ENCODE results near the gene VPS13D.

DNA sequence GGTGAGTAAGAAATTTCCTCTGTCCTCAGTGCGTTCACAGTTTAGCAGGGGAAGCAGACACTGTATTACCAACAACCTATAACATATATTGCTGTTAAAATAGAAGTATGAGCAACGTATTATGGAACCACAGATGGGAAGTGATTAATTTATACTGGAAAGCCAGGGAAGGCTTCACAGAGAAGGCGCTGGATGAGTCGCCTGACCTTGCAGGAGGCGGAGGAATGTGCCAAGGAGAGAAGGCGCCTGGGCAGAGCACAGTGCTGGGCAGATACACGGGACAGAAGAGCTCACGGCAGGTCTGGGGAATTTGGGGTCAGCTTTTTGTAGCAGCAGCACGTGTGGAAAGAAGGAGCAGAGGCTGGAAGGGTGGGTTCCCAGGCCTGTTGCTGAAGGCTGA, 271.8 kb downstream of the VPS13D start:
- TF ChIP-seq, protein P1, sequence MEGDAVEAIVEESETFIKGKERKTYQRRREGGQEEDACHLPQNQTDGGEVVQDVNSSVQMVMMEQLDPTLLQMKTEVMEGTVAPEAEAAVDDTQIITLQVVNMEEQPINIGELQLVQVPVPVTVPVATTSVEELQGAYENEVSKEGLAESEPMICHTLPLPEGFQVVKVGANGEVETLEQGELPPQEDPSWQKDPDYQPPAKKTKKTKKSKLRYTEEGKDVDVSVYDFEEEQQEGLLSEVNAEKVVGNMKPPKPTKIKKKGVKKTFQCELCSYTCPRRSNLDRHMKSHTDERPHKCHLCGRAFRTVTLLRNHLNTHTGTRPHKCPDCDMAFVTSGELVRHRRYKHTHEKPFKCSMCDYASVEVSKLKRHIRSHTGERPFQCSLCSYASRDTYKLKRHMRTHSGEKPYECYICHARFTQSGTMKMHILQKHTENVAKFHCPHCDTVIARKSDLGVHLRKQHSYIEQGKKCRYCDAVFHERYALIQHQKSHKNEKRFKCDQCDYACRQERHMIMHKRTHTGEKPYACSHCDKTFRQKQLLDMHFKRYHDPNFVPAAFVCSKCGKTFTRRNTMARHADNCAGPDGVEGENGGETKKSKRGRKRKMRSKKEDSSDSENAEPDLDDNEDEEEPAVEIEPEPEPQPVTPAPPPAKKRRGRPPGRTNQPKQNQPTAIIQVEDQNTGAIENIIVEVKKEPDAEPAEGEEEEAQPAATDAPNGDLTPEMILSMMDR (IDR thresholded peaks at IDR 0.05), result no peak
- no peak for TF ChIP-seq POLR2A (IDR thresholded peaks at IDR 0.05)

Measured in thyroid gland (tissue), 4 donors.